Measurements from ENCODE around the gene NPHP4. TPM values are rescaled to one million over a fixed set of nuclear protein-coding genes. Genes with fewer than 3 reads are reported as not detected.

NPHP4 gene
- total RNA-seq, 1 experiment from 2014 or later: 20.0 TPM

GRCh38 chr1:5820026-5820421 lies 172.2 kb downstream of the NPHP4 start:
- H3K27ac ChIP-seq (ENCODE audit: low read depth, low read length): no peak overlapping the region
- no peaks in the 10 kb centered on the region for H3K9me3 ChIP-seq (ENCODE audit: control insufficient read depth in 1 of 2, insufficient read depth in 1 of 2, low read depth in 1 of 2, low read length in 2 of 2)
- no peak overlapping the region for H3K4me3 ChIP-seq (replicated peaks in 1 of 2; ENCODE audit: low read depth in 1 of 2, low read length in 2 of 2)
- H3K4me1 ChIP-seq (ENCODE audit: control insufficient read depth in 1 of 2, insufficient read depth in 2 of 2, low read length in 2 of 2): no peaks in the 10 kb centered on the region
- RAD21 ChIA-PET (ENCODE audit: low non-redundant PET in 1 of 2, low total read pairs in 2 of 2, uncharacterized antibody in 2 of 2, unreplicated experiment in 2 of 2): no interaction called here
- BruUV-seq (replicated peaks): no TSS peak
- no peak overlapping the region for H3K9ac ChIP-seq (ENCODE audit: low read length)
- intact Hi-C loops (cut with micrococcal nuclease): no loop called here
- H3K36me3 ChIP-seq (ENCODE audit: control insufficient read depth in 1 of 2, insufficient read depth in 2 of 2, low read length in 2 of 2): no peaks in the 10 kb centered on the region
- POLR2A ChIA-PET: no interaction called here
- CTCF ChIA-PET: no interaction called here
- DNase-seq (ENCODE audit: low read depth, low spot score): no peak
- H3K27me3 ChIP-seq (ENCODE audit: insufficient read depth, low read length): 0 out of 2 replicates have a peak, but pooled peaks cover 6% of the 10 kb centered on the region
- no peak overlapping the region for H2AFZ ChIP-seq (ENCODE audit: low read depth, low read length, poor library complexity, severe bottlenecking)
- H3K4me2 ChIP-seq (ENCODE audit: low read length): no peak overlapping the region
- TF ChIP-seq CEBPB (IDR thresholded peaks at IDR 0.05; ENCODE audit: low read depth) (no peak), FOSL1 (IDR thresholded peaks at IDR 0.05; ENCODE audit: low read depth) (no peak), CTCF (IDR thresholded peaks at IDR 0.05 in 2 of 3, conservative IDR thresholded peaks at IDR 0.05 in 1 of 3; ENCODE audit: borderline replicate concordance in 1 of 3, insufficient read depth in 1 of 3, low read depth in 2 of 3, low read length in 2 of 3) (no peak), ELF1 (IDR thresholded peaks at IDR 0.05; ENCODE audit: borderline replicate concordance, low read depth) (no peak), MAX (IDR thresholded peaks at IDR 0.05) (no peak), ZBTB33 (IDR thresholded peaks at IDR 0.05; ENCODE audit: extremely low read depth, insufficient replicate concordance, low read length) (no peak), EZH2phosphoT487 (IDR thresholded peaks at IDR 0.05; ENCODE audit: borderline replicate concordance) (no peak), REST (IDR thresholded peaks at IDR 0.05; ENCODE audit: low read depth) (no peak)
- ATAC-seq: no peak
- no peaks in the 10 kb centered on the region for H3K79me2 ChIP-seq (ENCODE audit: insufficient read depth, low read length)
- no peaks in the 10 kb centered on the region for H3K9me2 ChIP-seq (ENCODE audit: insufficient read depth)
- H4K20me1 ChIP-seq (ENCODE audit: insufficient read depth): no peaks in the 10 kb centered on the region
